ENCODE results near the gene CD2.

DNA sequence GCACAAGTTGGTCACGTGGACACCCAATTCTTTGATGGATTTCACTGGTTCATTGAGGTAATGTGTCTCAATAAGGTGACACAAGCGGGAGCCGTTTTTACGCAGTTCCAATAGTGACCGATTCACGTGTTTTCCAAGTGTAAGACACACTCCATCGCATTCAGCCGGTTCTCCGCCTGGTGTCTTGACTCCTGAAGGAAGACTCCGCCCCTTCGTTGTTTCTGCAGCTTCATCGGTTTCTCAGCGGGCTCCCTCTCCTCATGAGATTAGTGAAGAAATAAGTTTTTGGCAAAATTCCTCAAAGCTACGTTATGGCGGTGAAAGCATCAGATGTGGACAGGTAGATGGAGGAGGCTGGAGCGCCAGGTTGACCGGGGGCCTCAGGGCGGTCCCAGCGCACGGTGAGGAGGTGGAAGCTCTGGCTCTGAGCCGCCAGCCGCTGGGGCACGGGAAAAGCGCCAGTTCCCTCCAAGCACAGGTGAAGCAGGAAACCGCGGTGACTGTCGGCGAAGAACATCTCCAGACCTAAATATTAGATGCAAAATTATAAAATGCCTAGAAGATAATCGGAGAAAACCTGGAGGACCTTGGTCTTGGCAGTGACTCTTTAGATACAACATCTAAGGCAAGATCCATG is 21.0 kb downstream of the CD2 start:
- no peak for TF ChIP-seq EZH2 (IDR thresholded peaks at IDR 0.05; ENCODE audit: insufficient read depth, poor library complexity, severe bottlenecking)
- no peak for TF ChIP-seq EZH2phosphoT487 (IDR thresholded peaks at IDR 0.05; ENCODE audit: insufficient read depth, low read depth)

Data from GM23248 (cell line).